NT2/D1 (cell line): ENCODE results near the gene PNMA5.
"Not testable (repeated sequence)": the region's sequence is repeated elsewhere in the genome, so short reads cannot be mapped to it uniquely, and the experiment has no call there.

Source experiments
- SUZ12 ChIP-seq: IDR thresholded peaks from 2 replicates; pipeline ENCODE4 v1.6.1; 2011; ENCODE audit not compliant: insufficient read length, insufficient read depth; ENCODE audit errors: extremely low read depth
- ZNF274 ChIP-seq: IDR thresholded peaks from 2 replicates; pipeline ENCODE4 v1.6.1; 2011; ENCODE audit warnings: mild to moderate bottlenecking, low read depth, low read length

GRCh38 chrX:153017174-153017573 lies 23.3 kb upstream of the PNMA5 start:
- TF ChIP-seq SUZ12, ZNF274: not testable (repeated sequence)
